Neural crest cell (in vitro differentiated cells): Measurements from ENCODE around the gene NFATC1. TPM values are rescaled to one million over a fixed set of nuclear protein-coding genes. Genes with fewer than 3 reads are reported as not detected.

Source experiments
- DNase-seq: peaks from one replicate; pipeline ENCODE4 v3.0.0; 2021; ENCODE audit warnings: low read depth, mixed read lengths, low spot score
- H3K27ac Mint-ChIP-seq: one replicate; pipeline ENCODE4 v1.8.0; 2021; ENCODE audit warnings: mild to moderate bottlenecking, mixed read lengths; ENCODE audit not compliant: unreplicated experiment
- H3K27me3 Mint-ChIP-seq: 2 replicates; pipeline ENCODE4 v1.8.0; 2021; ENCODE audit warnings: low read depth, mild to moderate bottlenecking, mixed read lengths
- H3K36me3 Mint-ChIP-seq: 2 replicates; pipeline ENCODE4 v1.8.0; 2021; ENCODE audit warnings: low read depth, mild to moderate bottlenecking, mixed read lengths
- H3K4me1 Mint-ChIP-seq: 2 replicates; pipeline ENCODE4 v1.8.0; 2021; ENCODE audit warnings: mixed read lengths
- H3K4me3 Mint-ChIP-seq: one replicate; pipeline ENCODE4 v1.8.0; 2021; ENCODE audit warnings: mild to moderate bottlenecking, mixed read lengths
- H3K9me3 Mint-ChIP-seq: 2 replicates; pipeline ENCODE4 v1.8.0; 2021; ENCODE audit warnings: mixed read lengths
- total RNA-seq: library from RNA; stranded (reverse); gene quantifications from 2 replicates; pipeline ENCODE4 v1.2.1, GENCODE V29; 2021
- TF ChIP-seq, protein P1 (sequence below): fragments of 200-600 bp; sonication (generic); conservative IDR thresholded peaks from 2 replicates; pipeline ENCODE4 v1.5.0; 2021; ENCODE audit warnings: antibody characterized with exemption, mild to moderate bottlenecking

Gene NFATC1
- total RNA-seq, 1 donor from 2014 or later, result 2.4 TPM

DNA sequence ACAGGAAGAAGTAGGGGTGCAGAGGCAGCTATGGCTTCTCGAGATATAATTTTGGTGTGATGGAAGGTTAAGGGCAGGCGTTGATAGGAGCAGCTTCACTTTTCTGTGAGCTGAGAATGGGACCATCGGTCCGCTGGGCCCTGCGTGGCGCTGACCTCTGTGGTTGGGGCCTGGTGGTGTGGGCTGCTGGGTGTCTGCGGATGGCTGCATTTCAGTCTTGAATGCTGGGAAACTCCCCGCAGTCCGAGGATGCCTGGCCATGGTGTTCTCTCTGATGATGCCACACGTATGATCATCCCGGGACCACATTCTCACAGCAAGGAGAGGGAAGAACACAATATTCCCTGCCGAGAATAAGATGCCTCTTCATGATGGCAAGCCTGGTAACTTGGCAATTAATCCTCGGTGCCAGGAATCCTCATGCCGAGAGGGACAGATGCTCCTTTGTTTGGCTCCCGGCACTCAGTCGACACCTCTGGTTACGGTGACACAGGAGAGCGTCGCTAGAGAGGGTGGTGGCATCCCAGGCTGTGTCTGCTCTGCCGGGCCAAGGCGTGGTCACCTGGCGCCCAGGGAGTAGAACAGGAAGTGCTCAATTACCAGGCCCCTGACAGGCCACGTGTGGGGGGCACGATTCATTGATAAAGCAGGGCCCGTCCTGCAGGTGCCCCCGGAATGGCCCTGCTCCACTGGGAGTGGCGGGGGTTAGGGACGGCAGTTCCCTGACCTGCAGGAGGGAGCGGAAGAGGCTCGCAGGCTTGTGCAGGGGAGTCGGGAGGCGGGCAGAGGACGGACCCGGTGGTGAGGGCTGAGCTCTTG lies 164.5 kb downstream of the NFATC1 start:
- no peaks in the 10 kb centered on the region for H3K4me1 Mint-ChIP-seq
- no peaks in the 10 kb centered on the region for H3K27me3 Mint-ChIP-seq
- H3K4me3 Mint-ChIP-seq, result no peak overlapping the region
- DNase-seq, result no peak
- TF ChIP-seq, protein P1, sequence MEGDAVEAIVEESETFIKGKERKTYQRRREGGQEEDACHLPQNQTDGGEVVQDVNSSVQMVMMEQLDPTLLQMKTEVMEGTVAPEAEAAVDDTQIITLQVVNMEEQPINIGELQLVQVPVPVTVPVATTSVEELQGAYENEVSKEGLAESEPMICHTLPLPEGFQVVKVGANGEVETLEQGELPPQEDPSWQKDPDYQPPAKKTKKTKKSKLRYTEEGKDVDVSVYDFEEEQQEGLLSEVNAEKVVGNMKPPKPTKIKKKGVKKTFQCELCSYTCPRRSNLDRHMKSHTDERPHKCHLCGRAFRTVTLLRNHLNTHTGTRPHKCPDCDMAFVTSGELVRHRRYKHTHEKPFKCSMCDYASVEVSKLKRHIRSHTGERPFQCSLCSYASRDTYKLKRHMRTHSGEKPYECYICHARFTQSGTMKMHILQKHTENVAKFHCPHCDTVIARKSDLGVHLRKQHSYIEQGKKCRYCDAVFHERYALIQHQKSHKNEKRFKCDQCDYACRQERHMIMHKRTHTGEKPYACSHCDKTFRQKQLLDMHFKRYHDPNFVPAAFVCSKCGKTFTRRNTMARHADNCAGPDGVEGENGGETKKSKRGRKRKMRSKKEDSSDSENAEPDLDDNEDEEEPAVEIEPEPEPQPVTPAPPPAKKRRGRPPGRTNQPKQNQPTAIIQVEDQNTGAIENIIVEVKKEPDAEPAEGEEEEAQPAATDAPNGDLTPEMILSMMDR, result no peak
- no peaks in the 10 kb centered on the region for H3K36me3 Mint-ChIP-seq
- no peaks in the 10 kb centered on the region for H3K9me3 Mint-ChIP-seq
- H3K27ac Mint-ChIP-seq, result no peak overlapping the region

DNA sequence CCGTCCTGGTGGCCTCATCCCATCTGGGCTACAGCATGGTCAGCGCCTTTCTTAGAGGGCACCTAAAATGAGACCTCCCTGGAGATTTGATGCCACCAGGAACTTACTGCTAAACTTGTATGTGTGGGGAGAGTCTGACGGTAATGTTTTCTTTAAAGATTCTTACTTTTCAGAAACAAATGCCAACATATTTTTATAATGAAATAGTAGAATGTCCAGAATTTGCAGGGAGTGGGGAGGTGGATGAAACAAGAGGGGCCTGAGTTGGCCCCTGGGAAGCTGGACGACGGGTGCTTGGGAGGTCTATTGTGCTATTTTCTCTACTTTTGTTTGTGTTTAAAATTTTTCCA lies 165.1 kb downstream of the NFATC1 start:
- no peak for DNase-seq
- Mint-ChIP-seq H3K27me3 (no peaks in the 10 kb centered on the region), H3K27ac (no peak overlapping the region), H3K4me1 (no peaks in the 10 kb centered on the region), H3K36me3 (no peaks in the 10 kb centered on the region), H3K4me3 (no peak overlapping the region), H3K9me3 (no peaks in the 10 kb centered on the region)
- TF ChIP-seq, protein P1, result no peak

GRCh38 chr18:79563949-79564348 lies 168.2 kb downstream of the NFATC1 start:
- H3K36me3 Mint-ChIP-seq, result no peaks in the 10 kb centered on the region
- no peak for DNase-seq
- no peak overlapping the region for H3K27ac Mint-ChIP-seq
- peaks cover 24% of the 10 kb centered on the region for H3K4me1 Mint-ChIP-seq
- no peaks in the 10 kb centered on the region for H3K27me3 Mint-ChIP-seq
- TF ChIP-seq, protein P1, result no peak
- no peak overlapping the region for H3K4me3 Mint-ChIP-seq
- H3K9me3 Mint-ChIP-seq, result no peaks in the 10 kb centered on the region

- Mint-ChIP-seq H3K4me1 (peaks cover 24% of the 10 kb centered on the region), H3K36me3 (no peaks in the 10 kb centered on the region), H3K27ac (no peak overlapping the region), H3K4me3 (no peak overlapping the region), H3K9me3 (no peaks in the 10 kb centered on the region), H3K27me3 (no peaks in the 10 kb centered on the region)
- TF ChIP-seq, protein P1, result no peak
- DNase-seq, result no peak
Observed at GRCh38 chr18:79564441-79564840, 168.7 kb downstream of the NFATC1 start.

DNA sequence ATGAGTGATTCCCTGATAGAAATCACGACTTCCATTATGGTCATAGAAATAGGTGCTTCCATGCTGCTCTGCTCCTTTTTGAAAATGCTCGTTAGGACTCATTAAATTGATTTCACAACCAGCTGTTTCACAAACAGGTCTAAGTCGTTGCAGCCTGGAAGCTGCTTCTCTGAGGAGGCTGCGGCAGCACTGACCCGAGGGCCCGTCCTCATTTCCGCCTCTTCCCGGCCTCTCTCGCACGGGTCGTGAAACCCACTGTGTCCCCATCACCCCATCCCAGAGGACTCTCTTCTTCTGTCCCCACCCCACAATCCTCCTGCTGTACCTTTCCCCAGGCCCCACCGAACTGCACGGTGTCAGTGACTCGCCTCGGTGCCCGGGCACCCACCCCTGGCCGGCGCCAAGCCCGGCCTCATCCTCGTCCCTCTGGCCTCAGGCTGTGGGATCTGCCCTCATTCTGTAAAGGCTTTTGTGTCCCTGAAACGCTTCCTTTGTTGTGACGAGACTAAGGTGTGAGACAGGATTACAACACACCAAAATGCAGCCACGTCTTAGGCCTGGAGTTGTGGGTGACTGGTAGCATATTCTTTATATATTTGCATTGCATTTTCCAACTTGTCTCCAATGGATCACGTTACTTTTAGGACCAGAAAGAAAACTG lies 171.2 kb downstream of the NFATC1 start:
- Mint-ChIP-seq H3K4me3 (no peak overlapping the region), H3K4me1 (peaks cover 24% of the 10 kb centered on the region), H3K9me3 (no peaks in the 10 kb centered on the region), H3K27me3 (peaks cover 7% of the 10 kb centered on the region), H3K27ac (no peak overlapping the region), H3K36me3 (no peaks in the 10 kb centered on the region)
- DNase-seq, result no peak
- TF ChIP-seq, protein P1, result no peak
